Kidney (tissue), 14 donors: ENCODE measurements around the gene UMOD. TPM values are rescaled to one million over a fixed set of nuclear protein-coding genes. Genes with fewer than 3 reads are reported as not detected.

ENCODE experiments used
- DNase-seq, 5 donors: peaks; one replicate each; pipeline ENCODE4 v3.0.0-alpha.2; 2013 to 2020
- FAIRE-seq: peaks from 2 replicates; lab custom pipeline; 2012; peaks lifted over from hg19 to GRCh38; lab: Jason Lieb, UNC
- H3K27ac ChIP-seq, 2 donors: one replicate each; pipeline ENCODE4 v1.7.0; 2013; ENCODE audit warnings: low read depth in 2 of 2, low read length in 2 of 2, inconsistent platforms in 1 of 2
- H3K27me3 ChIP-seq: one replicate; pipeline ENCODE4 v1.7.1; 2013; ENCODE audit warnings: low read length, inconsistent platforms; ENCODE audit not compliant: control insufficient read depth, insufficient read depth
- H3K36me3 ChIP-seq, 3 donors: one replicate each; pipeline versions ENCODE4 v1.7.0 to v1.7.1; 2013; ENCODE audit warnings: low read length in 3 of 3, control low read depth in 1 of 3, inconsistent platforms in 1 of 3; ENCODE audit not compliant: insufficient read depth in 3 of 3, control insufficient read depth in 2 of 3
- H3K4me1 ChIP-seq, 3 donors: one replicate each; pipeline versions ENCODE4 v1.7.0 to v1.7.1; 2013; ENCODE audit warnings: low read length in 3 of 3, inconsistent platforms in 1 of 3, low read depth in 1 of 3; ENCODE audit not compliant: control insufficient read depth in 2 of 3, insufficient read depth in 2 of 3
- H3K4me3 ChIP-seq, 3 donors: one replicate each; pipeline versions ENCODE4 v1.7.0 to v1.8.1; 2013; ENCODE audit warnings: low read length in 3 of 3, control low read depth in 1 of 3, inconsistent platforms in 1 of 3
- H3K9ac ChIP-seq, 3 donors: one replicate each; pipeline versions ENCODE4 v1.7.0 to v1.7.1; 2013; ENCODE audit warnings: low read length in 3 of 3, control low read depth in 1 of 3, inconsistent platforms in 1 of 3
- H3K9me3 ChIP-seq, 3 donors: one replicate each; pipeline versions ENCODE4 v1.7.0 to v1.7.1; 2013; ENCODE audit warnings: low read length in 3 of 3, control low read depth in 1 of 3, inconsistent platforms in 1 of 3; ENCODE audit not compliant: control insufficient read depth in 2 of 3, insufficient read depth in 1 of 3
- CTCF ChIP-seq: IDR thresholded peaks from 3 replicates; pipeline ENCODE4 v1.5.1; 2012; ENCODE audit warnings: mild to moderate bottlenecking, moderate library complexity, borderline replicate concordance; ENCODE audit not compliant: insufficient read depth; ENCODE audit errors: extremely low read depth
- intact Hi-C: fragments of 100-400 bp; cut with DNase I; formaldehyde crosslinking; loops from one replicate; pipeline ENCODE4 v1.11.1; 2022
- polyA plus RNA-seq: library from polyadenylated mRNA; stranded (reverse); fragments of 350-450 nt; fragmentation: Illumina TruSeq; extraction: RNeasy Lipid Tissue Mini Kit (QIAGEN cat#74804); gene quantifications from one replicate; pipeline ENCODE4 v1.2.3, GENCODE V29; 2014; ENCODE audit warnings: low read depth, low replicate concordance; ENCODE audit not compliant: insufficient read depth
- total RNA-seq: library from RNA; stranded (reverse); fragmentation: NEBNext Ultra II Directional; extraction: Animal tissue kit (Norgen Biotek cat#: 25700); gene quantifications from one replicate; pipeline ENCODE4 v1.2.1, GENCODE V29; 2021
- donor health status: control.
- donor health status: control.
- donor health status: control.
- donor health status: control.
- donor health status: control.
- donor health status: DM: yes; HTN: yes; CAD: no.
- donor health status: Normal renal cell carcinoma (clear cell type).

Gene UMOD
- total and polyA plus RNA-seq, 2 donors from 2014 or later = 65.7 to 4,168 TPM

- no peak overlapping the region for H3K9ac ChIP-seq
- no peak for FAIRE-seq
- H3K36me3 ChIP-seq = no peaks in the 10 kb centered on the region
- no peaks in the 10 kb centered on the region for H3K9me3 ChIP-seq
- intact Hi-C loops = no loop called here
- no peak for TF ChIP-seq CTCF
- no peak overlapping the region for H3K27ac ChIP-seq
- H3K4me1 ChIP-seq = no peaks in the 10 kb centered on the region
- no peak overlapping the region for H3K4me3 ChIP-seq
- DNase-seq = no peak
- H3K27me3 ChIP-seq = no peaks in the 10 kb centered on the region
Measured at GRCh38 chr16:20298452-20298851, 54.1 kb downstream of the UMOD start.

- Histone ChIP-seq H3K36me3 (no peaks in the 10 kb centered on the region), H3K4me1 (no peaks in the 10 kb centered on the region), H3K9me3 (no peaks in the 10 kb centered on the region), H3K27me3 (no peaks in the 10 kb centered on the region), H3K4me3 (no peak overlapping the region), H3K9ac (no peak overlapping the region), H3K27ac (no peak overlapping the region)
- no peak for TF ChIP-seq CTCF
- DNase-seq = no peak
- no peak for FAIRE-seq
- intact Hi-C loops = no loop called here
Measured at GRCh38 chr16:20291208-20292206, 61.0 kb downstream of the UMOD start.

GRCh38 chr16:20289571-20289970 lies 62.9 kb downstream of the UMOD start:
- H3K4me3 ChIP-seq = no peak overlapping the region
- no peaks in the 10 kb centered on the region for H3K9me3 ChIP-seq
- no peaks in the 10 kb centered on the region for H3K4me1 ChIP-seq
- intact Hi-C loops = no loop called here
- no peak for TF ChIP-seq CTCF
- H3K9ac ChIP-seq = no peak overlapping the region
- H3K27ac ChIP-seq = no peak overlapping the region
- H3K36me3 ChIP-seq = no peaks in the 10 kb centered on the region
- H3K27me3 ChIP-seq = no peaks in the 10 kb centered on the region
- FAIRE-seq (no peak), DNase-seq (no peak)
